NT2/D1 (cell line): ENCODE results near the gene PTPRG.

Experiments used
- SUZ12 ChIP-seq: IDR thresholded peaks from 2 replicates; pipeline ENCODE4 v1.6.1; 2011; ENCODE audit not compliant: insufficient read length, insufficient read depth; ENCODE audit errors: extremely low read depth
- YY1 ChIP-seq: IDR thresholded peaks from 2 replicates; pipeline ENCODE4 v1.6.1; 2011; ENCODE audit not compliant: insufficient read length, insufficient read depth

GRCh38 chr3:61989681-61990080 is 428.3 kb downstream of the PTPRG start:
- TF ChIP-seq YY1 (no peak), SUZ12 (no peak)
